Panc1 (cell line): ENCODE results near the gene TMA16. TPM values are rescaled to one million over a fixed set of nuclear protein-coding genes. Genes with fewer than 3 reads are reported as not detected.

ENCODE experiments used
- ATAC-seq: fragments of 200-7000 bp; cut with Tn5 transposase; 2 replicates; pipeline ENCODE4 v1.9.1; 2020; ENCODE audit warnings: mild to moderate bottlenecking, moderate library complexity
- BruUV-seq: library from RNA; stranded (reverse); fragments of 400-500 nt; replicated peaks from 2 replicates; lab custom pipeline; 2021; lab: Mats Ljungman, UMichigan
- CTCF ChIA-PET: fragments of 300-600 bp; sonication (Branson Sonifier 250); formaldehyde crosslinking; loops from one replicate; lab custom pipeline; 2022; ENCODE audit warnings: antibody characterized with exemption; lab: Charles Lee
- POLR2A ChIA-PET: fragments of 300-600 bp; sonication (Branson Sonifier 250); formaldehyde crosslinking; loops from one replicate; lab custom pipeline; 2022; ENCODE audit warnings: antibody characterized with exemption; lab: Charles Lee
- DNase-seq: peaks from one replicate; pipeline ENCODE4 v3.0.0-alpha.2; 2010; ENCODE audit warnings: low read depth, low spot score
- H3K27ac ChIP-seq: 2 replicates; pipeline ENCODE4 v1.5.1; 2011; ENCODE audit warnings: mild to moderate bottlenecking, low read length, inconsistent platforms
- H3K27me3 ChIP-seq: fragments of 200-500 bp; sonication (Bioruptor generic); 2 replicates; pipeline ENCODE4 v1.6.0; 2014; ENCODE audit warnings: low read length, inconsistent platforms; ENCODE audit not compliant: control insufficient read depth, insufficient read depth
- H3K36me3 ChIP-seq: fragments of 200-500 bp; sonication (Bioruptor generic); 2 replicates; pipeline ENCODE4 v1.5.1; 2014; ENCODE audit warnings: inconsistent platforms, mild to moderate bottlenecking, low read length, moderate library complexity; ENCODE audit not compliant: control insufficient read depth, insufficient read depth
- H3K4me1 ChIP-seq: 2 replicates; pipeline ENCODE4 v1.5.1; 2011; ENCODE audit warnings: inconsistent platforms, mild to moderate bottlenecking, low read length, moderate library complexity; ENCODE audit not compliant: control insufficient read depth, insufficient read depth
- H3K4me3 ChIP-seq, 2 experiments: 2 replicates each; pipeline ENCODE4 v1.5.1; 2011 to 2012; ENCODE audit warnings: low read depth in 2 of 2, low read length in 2 of 2, mild to moderate bottlenecking in 2 of 2, inconsistent platforms in 1 of 2, moderate library complexity in 1 of 2
- H3K9me3 ChIP-seq: fragments of 200-500 bp; sonication (Bioruptor generic); 2 replicates; pipeline ENCODE4 v1.5.1; 2014; ENCODE audit warnings: low read depth, mild to moderate bottlenecking, inconsistent platforms, low read length, moderate library complexity; ENCODE audit not compliant: control insufficient read depth, insufficient read depth
- POLR2AphosphoS5 ChIP-seq: IDR thresholded peaks from 2 replicates; pipeline ENCODE4 v1.6.1; 2012; ENCODE audit warnings: mild to moderate bottlenecking, low read depth, low read length, moderate library complexity
- SIN3A ChIP-seq: IDR thresholded peaks from 2 replicates; pipeline ENCODE4 v1.6.1; 2012; ENCODE audit warnings: low read depth, mild to moderate bottlenecking, low read length, moderate library complexity, borderline replicate concordance; ENCODE audit not compliant: insufficient read depth
- TCF7L2 ChIP-seq: IDR thresholded peaks from 2 replicates; pipeline ENCODE4 v1.6.1; 2011; ENCODE audit warnings: mild to moderate bottlenecking, low read depth, low read length, inconsistent platforms
- in situ Hi-C: cut with HindIII; loops from 2 replicates; pipeline ENCODE4 v1.10.0; 2016; ENCODE audit warnings: low sequenced_read_pairs, low pct_unique_long_range_greater_than_20kb
- intact Hi-C: fragments of 100-400 bp; cut with micrococcal nuclease; formaldehyde crosslinking; loops from one replicate; pipeline ENCODE4 v1.10.0; 2022; ENCODE audit not compliant: unreplicated experiment
- total RNA-seq: library from RNA; stranded (reverse); gene quantifications from one replicate; pipeline ENCODE4 v1.2.1, GENCODE V29; 2021; ENCODE audit not compliant: unreplicated experiment
- TF ChIP-seq, protein P1 (sequence below), 2 experiments: IDR thresholded peaks; 2 replicates each; pipeline ENCODE4 v1.6.1; 2011 to 2012; ENCODE audit warnings: low read depth in 2 of 2, control low read depth in 1 of 2, low read length in 1 of 2, mild to moderate bottlenecking in 1 of 2, moderate library complexity in 1 of 2; ENCODE audit not compliant: insufficient read depth in 1 of 2
- TF ChIP-seq, protein P2 (sequence below): fragments of 450-650 bp; IDR thresholded peaks from 2 replicates; pipeline ENCODE4 v1.5.1; 2017; ENCODE audit warnings: mild to moderate bottlenecking

TMA16 gene
- total RNA-seq, 1 experiment from 2014 or later: 26.9 TPM

DNA sequence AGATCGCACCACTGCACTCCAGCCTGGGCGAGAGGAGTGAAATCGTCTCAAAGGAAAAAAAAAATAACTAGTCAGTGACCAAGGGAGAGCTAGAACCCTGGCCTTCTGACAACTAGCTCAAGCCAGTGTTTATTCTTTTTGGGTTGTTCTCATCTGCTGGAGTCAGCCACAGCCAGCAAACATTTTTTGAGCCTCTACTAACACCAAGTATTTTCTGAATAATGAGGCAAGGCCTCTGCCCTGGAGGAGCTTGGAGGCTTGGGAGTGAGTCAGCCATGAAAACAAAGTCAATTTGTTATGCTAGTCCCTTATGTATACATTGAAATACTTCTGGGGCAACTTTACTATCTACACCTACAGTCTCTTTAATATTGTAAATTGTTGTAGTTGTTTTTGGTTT lies 46.5 kb downstream of the TMA16 start:
- Histone ChIP-seq H3K9me3 (no peaks in the 10 kb centered on the region), H3K4me1 (no peaks in the 10 kb centered on the region; the same call in 1 of the 2 replicates), H3K4me3 (no peak overlapping the region), H3K36me3 (no peaks in the 10 kb centered on the region), H3K27ac (no peak overlapping the region), H3K27me3 (no peaks in the 10 kb centered on the region)
- CTCF ChIA-PET: no interaction called here
- in situ Hi-C loops (no loop called here), intact Hi-C loops (loop anchor here (5.0 kb wide), 1 partner anchor 1044 kb away; no protein-coding TSS in a partner anchor)
- DNase-seq: no peak
- POLR2A ChIA-PET: interaction anchor here (0.7 kb wide), 1 partner anchor 39 kb away, joined by 5 read pairs; no protein-coding TSS in a partner anchor
- TF ChIP-seq, protein P1, sequence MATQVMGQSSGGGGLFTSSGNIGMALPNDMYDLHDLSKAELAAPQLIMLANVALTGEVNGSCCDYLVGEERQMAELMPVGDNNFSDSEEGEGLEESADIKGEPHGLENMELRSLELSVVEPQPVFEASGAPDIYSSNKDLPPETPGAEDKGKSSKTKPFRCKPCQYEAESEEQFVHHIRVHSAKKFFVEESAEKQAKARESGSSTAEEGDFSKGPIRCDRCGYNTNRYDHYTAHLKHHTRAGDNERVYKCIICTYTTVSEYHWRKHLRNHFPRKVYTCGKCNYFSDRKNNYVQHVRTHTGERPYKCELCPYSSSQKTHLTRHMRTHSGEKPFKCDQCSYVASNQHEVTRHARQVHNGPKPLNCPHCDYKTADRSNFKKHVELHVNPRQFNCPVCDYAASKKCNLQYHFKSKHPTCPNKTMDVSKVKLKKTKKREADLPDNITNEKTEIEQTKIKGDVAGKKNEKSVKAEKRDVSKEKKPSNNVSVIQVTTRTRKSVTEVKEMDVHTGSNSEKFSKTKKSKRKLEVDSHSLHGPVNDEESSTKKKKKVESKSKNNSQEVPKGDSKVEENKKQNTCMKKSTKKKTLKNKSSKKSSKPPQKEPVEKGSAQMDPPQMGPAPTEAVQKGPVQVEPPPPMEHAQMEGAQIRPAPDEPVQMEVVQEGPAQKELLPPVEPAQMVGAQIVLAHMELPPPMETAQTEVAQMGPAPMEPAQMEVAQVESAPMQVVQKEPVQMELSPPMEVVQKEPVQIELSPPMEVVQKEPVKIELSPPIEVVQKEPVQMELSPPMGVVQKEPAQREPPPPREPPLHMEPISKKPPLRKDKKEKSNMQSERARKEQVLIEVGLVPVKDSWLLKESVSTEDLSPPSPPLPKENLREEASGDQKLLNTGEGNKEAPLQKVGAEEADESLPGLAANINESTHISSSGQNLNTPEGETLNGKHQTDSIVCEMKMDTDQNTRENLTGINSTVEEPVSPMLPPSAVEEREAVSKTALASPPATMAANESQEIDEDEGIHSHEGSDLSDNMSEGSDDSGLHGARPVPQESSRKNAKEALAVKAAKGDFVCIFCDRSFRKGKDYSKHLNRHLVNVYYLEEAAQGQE (IDR thresholded peaks at IDR 0.05; ENCODE audit: insufficient read depth in 1 of 2, low read depth in 2 of 2, low read length in 1 of 2): no peak
- TF ChIP-seq SIN3A: no peak
- TF ChIP-seq, protein P2, sequence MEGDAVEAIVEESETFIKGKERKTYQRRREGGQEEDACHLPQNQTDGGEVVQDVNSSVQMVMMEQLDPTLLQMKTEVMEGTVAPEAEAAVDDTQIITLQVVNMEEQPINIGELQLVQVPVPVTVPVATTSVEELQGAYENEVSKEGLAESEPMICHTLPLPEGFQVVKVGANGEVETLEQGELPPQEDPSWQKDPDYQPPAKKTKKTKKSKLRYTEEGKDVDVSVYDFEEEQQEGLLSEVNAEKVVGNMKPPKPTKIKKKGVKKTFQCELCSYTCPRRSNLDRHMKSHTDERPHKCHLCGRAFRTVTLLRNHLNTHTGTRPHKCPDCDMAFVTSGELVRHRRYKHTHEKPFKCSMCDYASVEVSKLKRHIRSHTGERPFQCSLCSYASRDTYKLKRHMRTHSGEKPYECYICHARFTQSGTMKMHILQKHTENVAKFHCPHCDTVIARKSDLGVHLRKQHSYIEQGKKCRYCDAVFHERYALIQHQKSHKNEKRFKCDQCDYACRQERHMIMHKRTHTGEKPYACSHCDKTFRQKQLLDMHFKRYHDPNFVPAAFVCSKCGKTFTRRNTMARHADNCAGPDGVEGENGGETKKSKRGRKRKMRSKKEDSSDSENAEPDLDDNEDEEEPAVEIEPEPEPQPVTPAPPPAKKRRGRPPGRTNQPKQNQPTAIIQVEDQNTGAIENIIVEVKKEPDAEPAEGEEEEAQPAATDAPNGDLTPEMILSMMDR: no peak
- no peak for TF ChIP-seq TCF7L2
- no peak for TF ChIP-seq POLR2AphosphoS5
- ATAC-seq: peak; percentile 78
- no TSS peak for BruUV-seq

DNA sequence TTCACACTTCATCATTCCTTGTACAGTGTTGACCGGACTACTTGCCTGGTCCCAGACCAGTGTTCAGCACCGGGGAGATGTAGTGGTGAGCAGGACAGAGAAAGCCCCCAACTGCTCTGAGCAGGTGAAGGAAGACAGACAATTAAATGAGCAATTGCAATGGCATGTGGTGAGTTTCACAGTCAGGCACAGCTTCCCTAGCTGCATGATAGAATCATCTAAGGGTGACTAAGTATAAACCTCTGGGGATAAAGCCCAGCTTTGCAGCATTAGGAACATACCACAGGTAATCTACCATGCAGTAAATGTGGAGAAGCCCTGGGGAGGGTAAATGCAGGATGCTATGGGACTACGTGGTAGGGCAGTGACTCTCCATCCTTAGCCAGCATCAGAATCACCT lies 47.8 kb downstream of the TMA16 start:
- TF ChIP-seq, protein P1 (IDR thresholded peaks at IDR 0.05; ENCODE audit: insufficient read depth in 1 of 2, low read depth in 2 of 2, low read length in 1 of 2): no peak
- no peak for TF ChIP-seq TCF7L2
- TF ChIP-seq POLR2AphosphoS5: no peak
- TF ChIP-seq SIN3A: no peak
- in situ Hi-C loops: no loop called here

More for the DNA sequence above, 47.8 kb downstream of the TMA16 start:
- Histone ChIP-seq H3K27me3 (no peaks in the 10 kb centered on the region), H3K9me3 (no peaks in the 10 kb centered on the region), H3K36me3 (no peaks in the 10 kb centered on the region), H3K4me3 (no peak overlapping the region), H3K4me1 (no peaks in the 10 kb centered on the region; the same call in 1 of the 2 replicates), H3K27ac (no peak overlapping the region)
- intact Hi-C loops: loop anchor here (5.0 kb wide), 1 partner anchor 1045 kb away; no protein-coding TSS in a partner anchor
- POLR2A ChIA-PET: no interaction called here
- DNase-seq (no peak), ATAC-seq (no peak; the same call in 1 of the 2 replicates)
- no TSS peak for BruUV-seq
- CTCF ChIA-PET: no interaction called here
